Natural killer cell (primary cell): ENCODE data around the gene DPH3. TPM values are rescaled to one million over a fixed set of nuclear protein-coding genes. Genes with fewer than 3 reads are reported as not detected.

ENCODE experiments used
- ATAC-seq, 3 donors: fragments of 150-1000 bp in 2 of 3; fragments of 200-7000 bp in 1 of 3; cut with Tn5 transposase; 1 replicate in 1 of 3; 2 replicates in 2 of 3; pipeline ENCODE4 v1.10.0; 2021; ENCODE audit warnings: mild to moderate bottlenecking in 2 of 3, moderate library complexity in 2 of 3
- DNase-seq, 2 donors: peaks; one replicate each; pipeline versions ENCODE4 v3.0.0 to v3.0.0-alpha.2; 2013 to 2021; ENCODE audit warnings: mixed read lengths in 1 of 2
- H3K27ac ChIP-seq: one replicate; pipeline ENCODE4 v1.5.1; 2013; ENCODE audit warnings: mild to moderate bottlenecking, low read length
- H3K27me3 ChIP-seq: one replicate; pipeline ENCODE4 v1.6.1; 2013; ENCODE audit warnings: low read length; ENCODE audit not compliant: control insufficient read depth, insufficient read depth
- H3K36me3 ChIP-seq: one replicate; pipeline ENCODE4 v1.6.1; 2013; ENCODE audit warnings: low read length; ENCODE audit not compliant: control insufficient read depth, insufficient read depth
- H3K4me1 ChIP-seq: one replicate; pipeline ENCODE4 v1.6.1; 2013; ENCODE audit warnings: low read length; ENCODE audit not compliant: control insufficient read depth, insufficient read depth
- H3K4me3 ChIP-seq: one replicate; pipeline ENCODE4 v1.5.1; 2013; ENCODE audit warnings: low read length
- H3K9me3 ChIP-seq: one replicate; pipeline ENCODE4 v1.6.1; 2013; ENCODE audit warnings: low read length; ENCODE audit not compliant: control insufficient read depth, insufficient read depth
- H3K27ac Mint-ChIP-seq, 2 donors: one replicate each; pipeline ENCODE4 v1.8.0; 2022; ENCODE audit warnings: mild to moderate bottlenecking in 2 of 2, mixed read lengths in 2 of 2, moderate library complexity in 1 of 2
- H3K27me3 Mint-ChIP-seq, 2 donors: one replicate each; pipeline ENCODE4 v1.8.0; 2022; ENCODE audit warnings: low read depth in 2 of 2, mixed read lengths in 2 of 2
- H3K36me3 Mint-ChIP-seq: one replicate; pipeline ENCODE4 v1.8.0; 2022; ENCODE audit warnings: mixed read lengths
- H3K4me1 Mint-ChIP-seq, 2 donors: one replicate each; pipeline ENCODE4 v1.8.0; 2022; ENCODE audit warnings: mixed read lengths in 2 of 2
- H3K4me3 Mint-ChIP-seq: one replicate; pipeline ENCODE4 v1.8.0; 2022; ENCODE audit warnings: mild to moderate bottlenecking, moderate library complexity, mixed read lengths
- H3K9me3 Mint-ChIP-seq, 2 donors: one replicate each; pipeline ENCODE4 v1.8.0; 2022; ENCODE audit warnings: mixed read lengths in 2 of 2
- WGBS: methylation state at CpG from one replicate; pipeline ENCODE4 v1.1.7; 2013; ENCODE audit warnings: missing lambda C conversion rate; ENCODE audit not compliant: insufficient coverage; 5-methylcytosine and 5-hydroxymethylcytosine counted together
- intact Hi-C: fragments of 100-400 bp; cut with micrococcal nuclease; formaldehyde crosslinking; loops from one replicate; pipeline ENCODE4 v1.14.2; 2022
- total RNA-seq, 4 donors: library from RNA; stranded (reverse); fragments of 120-200 nt in 1 of 4; gene quantifications; one replicate each; pipeline versions ENCODE4 v1.2.3 to v1.2.4, GENCODE V29; 2013 to 2022
- TF ChIP-seq, protein P1 (sequence below): fragments of 200-600 bp; IDR thresholded peaks from one replicate; pipeline ENCODE4 v1.8.0; 2022; ENCODE audit warnings: antibody characterized with exemption

The DPH3 gene
- total RNA-seq, 3 donors from 2014 or later (not counting 1 experiment from before 2014, with no cell fraction given), result 20.4 to 27.3 (median 22.8) TPM

DNA sequence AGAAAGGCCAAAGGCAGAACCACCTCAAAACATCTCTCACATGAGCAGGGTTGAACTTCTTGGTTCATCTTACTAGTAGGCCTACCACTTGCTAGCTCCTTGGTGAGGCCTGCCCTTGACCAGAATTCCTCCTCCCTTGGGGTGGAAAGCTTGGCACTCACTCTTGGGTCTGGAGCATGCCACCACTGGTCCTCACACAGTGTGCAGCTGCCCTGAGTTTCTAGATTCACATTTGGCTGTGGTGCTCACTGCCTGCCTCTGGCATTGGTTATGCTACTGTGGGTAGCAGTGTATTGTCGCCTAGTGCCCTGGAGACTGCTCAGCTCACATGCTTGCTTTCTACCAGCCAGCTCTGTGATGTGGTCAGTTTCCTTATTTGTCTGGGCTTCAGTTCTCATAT lies 23.9 kb upstream of the DPH3 start:
- Mint-ChIP-seq H3K9me3 (no peaks in the 10 kb centered on the region), H3K36me3 (peaks cover 2% of the 10 kb centered on the region), H3K4me3 (peak overlapping the region; percentile 86), H3K27ac (peak overlapping the region; percentile 87 to 90), H3K4me1 (peaks cover 75 to 82% of the 10 kb centered on the region in 2 donors), H3K27me3 (no peaks in the 10 kb centered on the region)
- H3K4me1 ChIP-seq, result peaks cover 47% of the 10 kb centered on the region
- H3K27me3 ChIP-seq, result no peaks in the 10 kb centered on the region
- WGBS, result 50% methylated on average over 1 of the region's 1 CpG
- no peaks in the 10 kb centered on the region for H3K36me3 ChIP-seq
- no peak for ATAC-seq
- H3K27ac ChIP-seq, result peak overlapping the region; percentile 81
- H3K9me3 ChIP-seq, result no peaks in the 10 kb centered on the region
- intact Hi-C loops, result loop anchor here (10.0 kb wide), 1 partner anchor 556 kb away; no protein-coding TSS in a partner anchor
- no peak overlapping the region for H3K4me3 ChIP-seq
- DNase-seq, result no peak
- TF ChIP-seq, protein P1, sequence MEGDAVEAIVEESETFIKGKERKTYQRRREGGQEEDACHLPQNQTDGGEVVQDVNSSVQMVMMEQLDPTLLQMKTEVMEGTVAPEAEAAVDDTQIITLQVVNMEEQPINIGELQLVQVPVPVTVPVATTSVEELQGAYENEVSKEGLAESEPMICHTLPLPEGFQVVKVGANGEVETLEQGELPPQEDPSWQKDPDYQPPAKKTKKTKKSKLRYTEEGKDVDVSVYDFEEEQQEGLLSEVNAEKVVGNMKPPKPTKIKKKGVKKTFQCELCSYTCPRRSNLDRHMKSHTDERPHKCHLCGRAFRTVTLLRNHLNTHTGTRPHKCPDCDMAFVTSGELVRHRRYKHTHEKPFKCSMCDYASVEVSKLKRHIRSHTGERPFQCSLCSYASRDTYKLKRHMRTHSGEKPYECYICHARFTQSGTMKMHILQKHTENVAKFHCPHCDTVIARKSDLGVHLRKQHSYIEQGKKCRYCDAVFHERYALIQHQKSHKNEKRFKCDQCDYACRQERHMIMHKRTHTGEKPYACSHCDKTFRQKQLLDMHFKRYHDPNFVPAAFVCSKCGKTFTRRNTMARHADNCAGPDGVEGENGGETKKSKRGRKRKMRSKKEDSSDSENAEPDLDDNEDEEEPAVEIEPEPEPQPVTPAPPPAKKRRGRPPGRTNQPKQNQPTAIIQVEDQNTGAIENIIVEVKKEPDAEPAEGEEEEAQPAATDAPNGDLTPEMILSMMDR, result no peak

DNA sequence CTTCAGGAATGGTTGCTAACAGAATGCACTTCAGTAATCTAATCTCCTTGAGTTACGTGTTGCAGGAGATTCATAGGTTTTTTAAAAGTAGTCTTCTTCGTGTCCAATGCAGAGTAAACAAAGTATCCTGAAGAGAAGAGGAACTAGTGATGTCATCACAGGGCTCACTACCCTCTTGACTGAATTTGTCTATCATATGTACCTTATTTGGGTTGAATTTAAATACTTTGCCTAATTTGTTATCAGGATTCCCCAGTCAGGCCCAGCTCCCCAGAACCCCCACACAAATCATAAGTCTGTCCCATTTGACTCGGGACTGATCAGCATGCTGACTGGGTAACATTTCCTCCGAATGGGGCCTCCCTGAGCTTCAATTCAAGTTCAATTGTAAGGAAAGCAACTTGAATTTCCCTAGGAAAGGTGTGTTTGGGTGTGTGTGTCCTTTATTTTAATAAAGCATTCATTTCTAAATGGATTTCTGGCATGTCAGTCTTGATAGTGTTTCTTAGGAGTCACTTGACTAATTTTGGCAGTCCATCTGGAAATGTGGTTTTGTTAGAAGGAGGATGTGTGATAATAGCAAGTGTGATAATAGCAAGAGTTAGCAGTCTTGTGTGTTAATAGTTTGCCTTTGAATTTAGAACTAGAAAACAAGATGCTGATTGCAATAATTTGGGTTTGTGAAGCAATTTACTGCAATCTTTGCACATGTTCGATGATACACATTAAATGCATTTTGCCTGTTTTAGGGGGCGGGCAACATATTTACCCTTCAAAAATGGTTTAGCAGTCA lies 22.2 kb upstream of the DPH3 start:
- Mint-ChIP-seq H3K4me1 (peaks cover 69 to 71% of the 10 kb centered on the region in 2 donors), H3K27ac (peak overlapping the region; percentile 87 to 90), H3K36me3 (no peaks in the 10 kb centered on the region), H3K4me3 (peak overlapping the region; percentile 86), H3K27me3 (no peaks in the 10 kb centered on the region), H3K9me3 (no peaks in the 10 kb centered on the region)
- TF ChIP-seq, protein P1, result no peak
- DNase-seq (no peak), ATAC-seq (peak in 1 of 3 donors; percentile 10)
- intact Hi-C loops, result loop anchor here (1.0 to 10.0 kb wide), 4 partner anchors 14 to 558 kb away; no protein-coding TSS in a partner anchor
- Histone ChIP-seq H3K4me1 (peaks cover 43% of the 10 kb centered on the region), H3K4me3 (peak overlapping the region; percentile 35), H3K9me3 (no peaks in the 10 kb centered on the region), H3K27ac (peak overlapping the region; percentile 81), H3K27me3 (no peaks in the 10 kb centered on the region), H3K36me3 (peaks cover 2% of the 10 kb centered on the region)
- WGBS, result 35% methylated on average over 6 of the region's 6 CpGs

DNA sequence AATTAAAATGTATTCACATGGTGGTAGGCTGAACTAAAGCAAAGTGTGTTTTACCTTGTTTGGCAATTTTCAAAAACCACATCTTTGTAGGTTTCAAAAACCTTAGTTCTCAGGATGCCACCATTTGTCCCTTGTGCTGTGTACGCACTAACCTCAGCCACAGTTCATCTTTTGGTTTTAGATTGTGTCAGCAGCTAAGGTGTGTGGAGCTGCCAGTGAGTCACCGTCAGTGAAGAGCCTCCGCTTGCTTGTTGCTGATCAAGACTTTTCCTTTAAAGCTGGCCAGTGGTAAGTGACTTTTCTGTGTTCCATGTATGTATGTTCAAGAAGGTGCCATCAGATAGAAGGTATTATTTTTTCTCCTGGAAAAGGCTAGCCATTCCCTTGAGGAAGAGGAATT lies 21.4 kb upstream of the DPH3 start:
- H3K27me3 Mint-ChIP-seq, result no peaks in the 10 kb centered on the region
- Histone ChIP-seq H3K36me3 (peaks cover 2% of the 10 kb centered on the region), H3K9me3 (no peaks in the 10 kb centered on the region), H3K4me1 (peaks cover 43% of the 10 kb centered on the region), H3K4me3 (peak overlapping the region; percentile 35), H3K27ac (peak overlapping the region; percentile 81), H3K27me3 (no peaks in the 10 kb centered on the region)
- no peaks in the 10 kb centered on the region for H3K36me3 Mint-ChIP-seq
- H3K4me3 Mint-ChIP-seq, result peak overlapping the region; percentile 86
- ATAC-seq, result peak; percentile 86 to 96 (median 95)
- no peaks in the 10 kb centered on the region for H3K9me3 Mint-ChIP-seq
- peak overlapping the region; percentile 87 to 90 for H3K27ac Mint-ChIP-seq
- TF ChIP-seq, protein P1, result no peak
- intact Hi-C loops, result loop anchor here (1.0 to 10.0 kb wide), 4 partner anchors 15 to 559 kb away; no protein-coding TSS in a partner anchor
- H3K4me1 Mint-ChIP-seq, result peaks cover 63 to 65% of the 10 kb centered on the region in 2 donors
- 11% methylated on average over 3 of the region's 3 CpGs for WGBS
- DNase-seq, result peak; percentile 47 to 91
